HG02981 (cell line): Measurements from ENCODE around the gene ARFRP1.
"Not testable (repeated sequence)": the region's sequence is repeated elsewhere in the genome, so short reads cannot be mapped to it uniquely, and the experiment has no call there.

Experiments used
- ATAC-seq: cut with Tn5 transposase; IDR thresholded peaks from one replicate; pipeline ENCODE4 v1.9.1; 2021; ENCODE audit warnings: mild to moderate bottlenecking, moderate library complexity; ENCODE audit not compliant: unreplicated experiment

Gene ARFRP1

DNA sequence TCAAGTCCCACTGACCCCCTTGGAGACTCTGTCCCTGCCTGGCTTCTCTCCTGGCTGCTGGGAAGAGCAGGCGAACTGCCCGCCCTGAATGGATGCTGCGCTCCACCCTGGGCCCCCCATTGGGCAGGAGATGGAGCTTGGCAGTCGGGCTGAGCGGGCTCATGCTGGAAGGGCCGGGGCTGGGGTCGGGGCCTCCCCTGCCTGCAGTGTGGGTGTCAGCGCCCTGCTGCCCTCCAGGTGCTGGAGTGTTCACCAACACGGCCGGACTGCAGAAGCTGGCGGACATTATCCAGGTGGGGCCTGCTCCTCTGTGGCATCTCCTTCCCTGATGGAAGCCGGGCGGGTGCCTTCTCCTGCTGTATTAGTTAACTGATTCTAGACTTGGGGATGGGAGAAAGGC, 27.3 kb downstream of the ARFRP1 start:
- no peak for ATAC-seq

DNA sequence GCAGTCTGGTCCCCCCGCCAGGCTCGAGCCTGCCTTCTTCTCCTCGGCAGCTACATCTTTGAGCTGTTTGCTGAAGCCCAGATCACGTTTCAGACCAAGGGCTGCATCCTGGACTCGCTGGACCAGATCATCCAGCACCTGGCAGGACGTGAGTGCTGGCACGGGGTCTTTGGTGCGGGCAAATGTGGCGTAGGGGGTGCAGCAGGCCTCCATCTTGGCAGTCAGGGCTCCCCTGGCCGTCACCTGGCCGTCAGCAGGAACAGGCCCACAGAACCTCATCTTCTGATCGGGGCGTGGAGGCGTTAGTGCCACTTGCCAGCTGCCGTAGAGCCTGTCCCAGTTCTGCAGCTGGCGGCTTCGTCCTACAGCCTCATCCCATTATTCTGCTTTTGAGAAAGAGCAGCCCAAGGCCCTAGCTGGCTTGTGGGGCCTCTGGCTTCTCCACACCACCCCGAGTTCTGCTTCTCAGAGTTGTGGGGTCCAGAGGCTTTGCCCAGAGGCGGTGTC, 27.9 kb downstream of the ARFRP1 start:
- ATAC-seq, result no peak

DNA sequence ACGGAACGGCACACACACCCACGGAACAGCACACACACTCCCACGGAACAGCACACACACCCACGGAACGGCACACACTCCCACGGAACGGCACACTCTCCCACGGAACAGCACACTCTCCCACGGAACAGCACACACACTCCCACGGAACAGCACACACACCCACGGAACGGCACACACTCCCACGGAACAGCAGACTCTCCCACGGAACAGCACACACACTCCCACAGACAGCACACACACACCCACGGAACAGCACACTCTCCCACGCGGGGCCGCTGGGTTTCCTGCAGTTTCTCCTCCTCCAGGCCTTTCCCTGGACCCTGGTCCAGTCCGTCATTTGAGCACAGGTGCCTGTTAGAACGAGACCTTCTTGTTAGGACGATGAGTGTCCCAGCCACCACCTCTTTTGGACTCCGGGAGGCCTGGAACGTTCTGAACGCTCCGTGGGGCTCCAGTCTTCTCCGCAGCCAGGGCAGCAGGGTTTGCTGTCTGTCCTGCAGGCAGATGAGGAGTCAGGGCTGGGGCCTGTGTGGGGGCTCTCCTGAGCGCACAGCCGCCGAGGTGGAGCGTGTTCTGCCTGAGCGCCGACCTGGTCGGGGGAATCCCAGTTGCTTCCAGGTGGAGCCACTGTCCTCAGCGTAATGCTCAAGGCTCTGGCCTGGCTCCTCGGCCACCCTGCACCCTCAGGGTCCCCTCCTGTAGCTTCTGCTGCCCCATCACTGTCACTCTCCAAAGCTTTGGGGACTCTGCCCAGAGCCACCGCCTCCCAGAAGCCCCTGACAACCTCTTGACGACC, 28.9 kb downstream of the ARFRP1 start:
- ATAC-seq, result no peak

DNA sequence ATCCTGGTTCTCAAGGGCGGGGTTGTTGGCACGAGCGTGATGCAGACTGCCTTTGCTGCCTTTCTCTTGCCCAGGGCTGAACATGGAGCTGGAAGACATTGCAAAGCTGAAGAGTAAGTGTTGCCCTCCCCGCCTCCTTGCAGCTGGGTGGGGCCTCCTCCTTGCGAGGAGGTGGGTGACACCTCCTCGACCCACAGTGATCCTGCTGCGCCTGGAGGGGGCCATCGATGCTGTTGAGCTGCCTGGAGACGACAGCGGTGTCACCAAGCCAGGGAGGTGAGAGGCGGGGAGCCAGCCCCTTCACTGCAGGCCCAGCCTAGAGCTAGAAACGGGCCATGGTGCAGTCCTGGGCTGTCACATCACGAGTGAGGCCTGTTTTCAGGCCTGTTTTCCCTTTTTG, 29.7 kb downstream of the ARFRP1 start:
- ATAC-seq, result no peak

DNA sequence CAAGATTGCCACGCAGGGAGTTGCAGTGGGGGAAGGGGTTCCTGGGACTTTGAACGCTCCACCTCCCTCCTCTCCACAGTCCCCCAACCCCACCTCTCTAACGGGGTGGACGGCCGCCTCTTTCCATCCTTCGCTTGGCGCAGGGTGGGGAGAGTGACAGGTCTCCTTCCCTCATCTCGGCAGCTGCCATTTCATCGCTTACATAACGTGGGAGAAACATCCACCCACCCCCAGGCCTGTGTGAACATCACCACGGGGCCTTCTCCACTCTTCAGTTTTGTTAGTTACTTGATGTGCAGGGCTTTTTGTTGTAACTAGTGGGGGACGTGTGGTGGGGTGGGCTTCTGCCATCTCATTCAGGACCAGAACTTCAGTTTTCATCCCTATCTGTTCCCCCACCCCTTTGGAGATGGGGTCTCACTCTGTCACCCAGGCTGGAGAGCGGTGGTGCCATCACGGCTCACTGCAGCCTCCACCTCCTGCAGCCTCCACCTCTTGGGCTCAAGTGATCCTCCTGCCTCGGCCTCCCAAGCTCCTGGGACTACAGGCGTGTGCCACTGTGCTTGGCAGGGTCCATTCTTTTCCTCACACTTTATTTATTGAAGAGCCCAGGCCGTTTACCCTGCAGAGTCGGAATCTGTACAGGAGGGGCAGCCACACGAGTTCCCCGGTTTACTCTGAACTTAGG, 32.0 kb downstream of the ARFRP1 start:
- no peak for ATAC-seq

DNA sequence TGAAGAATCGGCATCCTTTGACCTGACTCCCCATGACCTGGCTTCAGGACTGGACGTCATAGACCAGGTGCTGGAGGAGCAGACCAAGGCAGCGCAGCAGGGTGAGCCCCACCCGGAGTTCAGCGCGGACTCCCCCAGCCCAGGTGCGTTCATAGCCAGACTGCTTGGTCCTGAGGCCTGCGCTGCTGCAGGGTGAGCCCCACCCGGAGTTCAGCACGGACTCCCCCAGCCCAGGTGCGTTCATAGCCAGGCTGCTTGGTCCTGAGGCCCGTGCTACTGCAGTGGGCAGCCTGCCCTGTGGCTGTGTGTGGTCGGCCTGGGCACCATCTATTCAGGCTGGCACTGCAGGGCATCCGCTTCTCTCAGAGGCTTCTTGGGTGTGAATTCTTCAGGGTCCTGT, 33.8 kb downstream of the ARFRP1 start:
- ATAC-seq, result no peak

DNA sequence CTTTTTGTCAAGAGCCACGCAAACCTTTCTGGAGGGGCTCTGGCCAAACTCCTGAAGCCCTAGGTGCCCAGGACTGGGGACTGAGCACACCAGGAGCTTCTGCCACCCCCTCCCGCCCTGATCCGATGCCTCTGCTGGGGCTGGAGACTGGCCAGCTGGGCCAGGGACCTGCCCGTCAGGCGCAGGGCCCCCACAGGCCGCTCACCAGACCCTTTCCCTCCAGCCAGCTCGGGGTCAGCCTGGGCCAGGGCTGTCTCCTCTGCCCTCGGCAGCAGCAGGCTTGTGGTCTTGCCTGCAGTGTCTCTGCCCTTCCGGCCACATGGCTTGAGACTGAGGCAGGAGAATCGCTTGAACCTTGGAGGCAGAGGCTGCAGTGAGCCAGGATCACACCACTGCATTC, 35.1 kb downstream of the ARFRP1 start:
- no peak for ATAC-seq

DNA sequence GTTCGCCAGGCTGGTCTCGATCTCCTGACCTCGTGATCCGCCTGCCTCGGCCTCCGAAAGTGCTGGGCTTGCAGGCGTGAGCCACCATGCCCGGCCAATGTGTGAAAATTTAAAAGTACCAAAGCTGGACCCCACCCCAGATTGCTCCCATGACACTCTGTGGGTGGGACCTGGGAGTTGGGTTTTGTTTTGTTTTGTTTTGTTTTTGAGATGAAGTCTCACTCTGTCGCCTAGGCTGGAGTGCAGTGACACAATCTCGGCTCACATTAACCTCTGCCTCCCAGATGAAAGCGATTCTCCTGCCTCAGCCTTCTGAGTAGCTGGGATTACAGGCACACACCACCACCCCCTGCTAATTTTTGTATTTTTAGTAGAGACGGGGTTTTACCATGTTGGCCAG, 36.1 kb downstream of the ARFRP1 start:
- not testable (repeated sequence) for ATAC-seq

DNA sequence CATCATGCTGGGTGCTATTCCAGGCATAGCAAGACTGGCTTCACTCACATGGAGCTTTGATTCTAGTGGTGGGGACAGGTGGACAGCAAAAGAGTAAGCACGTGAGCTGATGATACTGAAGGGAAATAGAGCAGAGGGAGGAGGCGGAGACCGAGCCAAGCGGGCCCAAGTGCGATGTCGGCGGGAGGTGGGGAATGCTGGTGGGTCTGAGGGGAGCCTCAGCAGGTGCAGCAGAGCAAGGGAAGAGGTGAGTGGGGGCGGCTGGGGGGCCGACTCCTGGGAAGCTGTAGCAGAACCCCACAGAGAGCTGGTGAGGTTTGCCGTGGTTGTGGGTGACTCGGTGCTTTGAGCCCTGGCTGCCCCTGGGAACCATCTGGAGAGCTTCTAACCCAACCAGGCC, 39.4 kb downstream of the ARFRP1 start:
- ATAC-seq, result no peak

DNA sequence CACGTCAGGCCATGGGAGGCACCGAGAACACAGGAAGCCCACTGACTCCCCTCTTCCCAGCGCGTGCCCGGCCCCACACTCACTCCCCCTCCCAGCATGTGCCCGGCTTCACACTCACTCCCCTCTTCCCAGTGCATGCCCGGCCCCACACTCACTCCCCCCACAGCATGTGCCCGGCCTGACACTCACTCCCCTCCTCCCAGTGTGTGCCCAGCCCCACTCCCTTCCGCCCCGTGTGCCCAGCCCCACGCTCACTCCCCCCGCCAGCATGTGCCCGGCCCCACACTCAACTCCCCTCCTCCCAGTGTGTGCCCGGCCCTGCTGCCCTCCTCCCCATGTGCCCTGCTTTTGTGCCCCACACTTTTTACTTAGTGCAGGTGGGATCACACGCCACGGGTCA, 39.9 kb downstream of the ARFRP1 start:
- ATAC-seq, result no peak

DNA sequence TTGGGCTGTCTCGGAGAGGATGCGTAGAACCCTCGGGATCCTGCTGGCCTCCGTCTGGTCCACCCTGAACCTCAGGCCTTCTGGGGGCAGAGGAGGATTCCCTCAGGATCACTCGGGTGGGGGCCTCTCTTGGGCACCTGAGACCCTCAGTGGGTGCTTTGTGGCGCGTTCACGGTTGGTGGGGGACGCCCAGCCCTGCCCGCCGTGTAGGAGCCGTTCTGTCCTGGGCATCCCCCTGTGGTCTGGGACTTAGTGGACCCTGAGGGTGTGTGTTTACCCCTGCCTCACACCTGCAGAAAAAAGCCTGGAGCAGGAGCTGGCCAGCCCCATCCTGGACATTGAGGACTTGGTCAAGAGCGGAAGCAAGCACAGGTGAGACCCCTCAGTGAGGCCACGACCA, 42.1 kb downstream of the ARFRP1 start:
- no peak for ATAC-seq

DNA sequence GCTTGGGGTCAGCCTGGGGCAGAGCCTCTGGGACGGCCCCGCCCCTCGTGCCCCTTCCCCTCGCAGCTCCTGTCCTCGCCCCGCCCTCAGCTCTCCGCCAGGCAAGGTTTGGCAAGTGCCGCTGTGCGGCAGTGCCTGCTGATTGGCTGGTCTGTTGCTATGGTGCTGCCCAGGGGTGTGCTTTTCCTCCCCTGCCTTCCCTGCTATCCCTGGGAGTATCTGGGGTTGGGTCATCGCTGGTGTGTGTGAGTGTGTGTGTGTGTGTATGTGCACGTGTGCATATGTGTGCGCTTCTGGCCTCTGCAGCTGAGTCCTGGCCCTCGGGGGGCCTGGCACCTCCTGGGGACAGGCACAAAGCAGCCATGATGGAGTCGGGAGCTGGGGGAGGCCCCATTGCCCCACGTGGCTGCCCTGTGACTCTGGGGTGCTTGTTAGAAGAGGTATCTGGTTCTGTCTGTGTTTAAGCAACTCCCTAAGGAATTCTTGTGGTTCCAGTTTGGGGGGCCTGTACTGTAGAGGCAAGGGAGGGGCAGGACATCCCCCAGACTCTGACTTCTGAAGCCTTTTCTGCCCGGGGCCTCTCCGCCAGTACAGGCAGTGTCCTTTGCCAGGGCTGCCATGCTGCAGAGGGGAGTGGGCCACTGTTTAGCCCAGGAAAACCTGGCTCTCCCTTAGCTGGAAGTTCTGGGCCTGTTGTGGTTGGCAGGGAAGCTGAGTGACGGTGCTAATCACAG, 42.7 kb downstream of the ARFRP1 start:
- no peak for ATAC-seq

DNA sequence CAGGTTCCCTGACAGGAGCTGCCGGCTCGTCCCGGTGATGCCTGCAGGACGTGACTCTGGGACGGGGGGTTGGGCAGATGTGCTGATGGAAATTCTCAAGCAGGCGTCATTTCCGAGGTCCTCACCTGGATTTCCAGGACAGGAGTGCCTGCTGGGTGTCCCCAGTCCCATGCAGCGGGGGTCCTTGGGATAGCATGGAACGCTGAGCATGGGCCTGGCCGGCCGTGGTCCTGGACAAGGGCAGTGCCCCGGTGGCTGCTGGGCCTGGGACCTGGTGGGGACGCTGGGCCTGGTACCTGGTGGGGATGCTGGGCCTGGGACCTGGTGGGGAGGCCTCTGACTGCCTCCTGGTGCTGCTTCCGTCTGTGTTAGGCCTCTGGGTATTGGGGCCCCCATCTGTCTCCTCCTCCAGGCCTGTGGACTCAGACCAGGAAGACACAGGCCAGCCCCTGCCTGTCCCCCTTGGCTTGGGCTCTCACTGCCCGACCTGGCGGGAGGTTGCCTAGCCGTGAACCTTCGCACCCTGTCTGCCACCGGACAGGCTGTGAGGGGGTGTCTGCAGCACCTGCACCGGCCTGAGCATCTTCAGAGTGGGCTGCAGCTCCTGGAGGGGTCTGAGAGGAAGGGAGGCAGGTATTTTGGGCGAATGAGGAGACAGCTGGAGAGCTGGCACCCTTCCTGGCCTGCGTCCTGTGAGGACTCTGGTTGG, 43.5 kb downstream of the ARFRP1 start:
- no peak for ATAC-seq

DNA sequence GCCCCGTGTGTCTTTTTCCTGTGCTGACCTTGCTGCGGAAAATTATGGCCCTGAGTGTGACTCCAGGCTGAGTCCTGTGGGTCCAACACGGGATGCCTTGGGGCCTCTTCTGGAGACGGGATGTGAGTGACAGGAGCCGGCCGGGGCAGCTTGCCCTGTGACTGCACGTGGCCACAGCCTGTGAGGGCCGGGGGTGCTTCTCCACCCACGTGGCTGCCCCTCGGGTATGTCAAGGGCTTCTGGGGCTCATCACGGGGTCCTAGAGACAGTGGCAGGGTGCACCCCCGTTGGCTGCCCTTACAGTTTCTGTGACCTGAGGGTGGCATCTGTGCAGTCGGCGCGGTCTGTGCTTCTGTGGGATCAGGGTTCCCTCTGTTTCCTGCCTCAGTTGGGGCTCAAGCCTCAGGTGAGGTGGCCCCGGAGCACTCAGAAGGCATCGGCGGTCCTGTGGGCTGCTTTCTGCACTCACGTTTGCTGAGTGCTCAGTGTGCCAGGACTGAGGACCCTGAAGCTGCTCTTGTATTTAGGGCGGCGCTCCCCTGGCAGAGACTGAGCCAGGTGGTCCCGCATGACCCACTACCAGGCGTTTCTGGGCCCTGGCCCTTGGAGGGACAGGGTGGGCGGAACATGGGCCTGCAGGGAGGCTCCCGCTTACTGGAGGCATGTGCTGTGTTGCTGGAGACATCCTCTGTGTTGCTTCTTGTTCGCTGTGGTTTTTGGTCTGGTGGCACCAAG, 44.3 kb downstream of the ARFRP1 start:
- ATAC-seq, result no peak

DNA sequence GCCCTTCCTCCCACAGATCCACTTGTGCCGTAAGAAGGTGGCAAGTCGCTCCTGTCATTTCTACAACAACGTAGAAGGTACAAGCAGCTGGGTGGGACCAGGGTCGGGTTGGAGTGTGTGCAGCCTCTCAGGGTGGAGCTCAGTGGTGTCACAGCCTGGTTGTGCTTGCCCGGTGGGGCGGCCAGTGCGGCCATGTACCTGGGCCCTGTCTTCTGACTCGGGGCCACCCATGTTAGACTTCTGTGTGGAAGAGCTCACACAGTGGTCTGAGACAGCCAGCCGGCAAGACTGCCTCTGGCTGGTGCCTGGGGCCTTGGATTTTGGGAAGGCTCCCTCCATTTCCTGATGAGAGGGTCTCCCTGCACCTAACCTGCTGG, 45.0 kb downstream of the ARFRP1 start:
- no peak for ATAC-seq

DNA sequence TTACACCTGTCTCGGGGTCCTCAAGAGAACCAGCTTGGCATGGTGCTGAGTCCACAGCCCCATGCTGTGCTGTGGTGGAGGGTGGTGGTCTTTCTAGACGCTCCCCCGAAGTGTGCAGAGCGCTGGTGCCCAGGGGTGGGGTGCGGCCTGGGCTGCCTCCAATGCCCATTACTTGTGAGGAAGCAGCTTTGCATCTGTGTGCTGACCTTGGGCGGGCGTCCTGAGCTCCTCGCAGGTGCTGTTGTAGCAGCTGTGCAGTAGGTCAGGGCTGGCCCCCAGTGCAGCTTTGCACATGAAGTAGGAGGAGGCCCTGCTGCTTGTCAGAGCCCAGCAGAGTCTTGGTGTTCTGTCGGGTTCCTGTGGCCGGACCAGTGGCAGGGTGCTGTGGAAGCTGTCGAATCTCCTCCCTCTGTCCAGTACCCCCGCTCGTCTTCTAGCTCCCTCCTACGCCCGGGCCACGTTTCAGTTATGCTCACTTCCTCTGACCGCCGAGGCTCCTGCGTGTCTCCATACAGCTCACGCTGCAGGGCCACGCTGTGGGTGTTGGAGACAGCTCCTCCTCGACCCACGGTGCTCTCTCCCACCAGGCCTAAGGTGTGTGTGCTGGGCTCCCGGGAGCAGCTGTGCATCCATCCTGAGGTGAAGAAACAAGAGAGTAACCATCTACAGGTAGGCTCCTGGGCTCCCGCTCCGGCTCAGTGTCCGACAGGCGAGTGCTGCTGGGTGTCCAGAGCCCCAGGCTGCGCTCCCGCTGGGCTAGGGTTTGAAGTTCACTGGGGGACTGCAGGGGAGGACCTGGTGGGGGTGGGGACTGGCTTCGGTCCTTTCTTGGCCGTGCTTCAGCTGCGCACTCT, 45.6 kb downstream of the ARFRP1 start:
- ATAC-seq, result no peak

DNA sequence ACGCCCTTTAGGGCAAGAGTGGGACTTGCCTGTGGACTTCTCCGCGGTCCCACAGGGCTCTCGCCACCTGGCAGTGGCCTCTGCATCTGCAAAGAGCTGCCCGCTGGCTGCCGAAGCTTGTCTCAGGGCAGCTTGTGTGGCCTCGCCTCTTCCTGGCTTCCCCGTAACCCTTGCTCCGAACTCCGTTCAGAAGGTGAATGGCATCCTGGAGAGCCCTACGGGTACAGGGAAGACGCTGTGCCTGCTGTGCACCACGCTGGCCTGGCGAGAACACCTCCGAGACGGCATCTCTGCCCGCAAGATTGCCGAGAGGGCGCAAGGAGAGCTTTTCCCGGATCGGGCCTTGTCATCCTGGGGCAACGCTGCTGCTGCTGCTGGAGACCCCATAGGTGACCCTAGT, 46.7 kb downstream of the ARFRP1 start:
- ATAC-seq, result no peak

DNA sequence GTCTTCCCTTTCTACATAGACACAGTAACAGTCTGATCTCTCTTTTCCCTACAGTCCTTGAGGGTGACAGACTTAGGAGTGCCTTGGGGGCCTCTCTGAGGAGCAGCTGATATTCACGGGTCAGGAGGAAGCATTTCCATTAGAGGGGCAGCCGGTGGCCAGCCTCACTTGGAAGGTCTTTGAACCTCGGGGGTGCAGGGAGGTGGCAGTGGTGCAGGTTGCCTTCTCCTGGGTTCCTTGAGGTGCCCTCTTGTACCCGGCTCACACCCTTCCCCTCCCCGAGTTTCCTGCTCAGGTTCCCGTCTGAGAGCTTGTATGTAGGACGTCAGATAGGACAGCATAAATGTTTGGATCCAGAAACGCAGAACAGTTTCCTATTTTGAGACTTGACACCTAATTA, 47.2 kb downstream of the ARFRP1 start:
- ATAC-seq, result no peak

DNA sequence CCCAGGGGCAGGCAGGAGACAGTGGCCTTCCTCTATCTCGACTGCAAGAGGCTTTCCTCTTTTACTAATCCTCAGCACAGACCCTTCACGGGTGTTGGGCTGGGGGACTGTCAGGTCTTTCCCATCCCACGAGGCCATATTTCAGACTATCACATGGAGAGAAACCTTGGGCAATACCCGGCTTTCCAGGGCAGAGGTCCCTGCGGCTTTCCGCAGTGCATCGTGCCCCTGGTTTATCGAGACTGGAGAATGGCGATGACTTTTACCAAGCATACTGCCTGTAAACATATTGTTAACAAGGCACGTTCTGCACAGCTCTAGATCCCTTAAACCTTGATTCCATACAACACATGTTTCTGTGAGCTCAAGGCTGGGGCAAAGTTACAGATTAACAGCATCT, 47.6 kb downstream of the ARFRP1 start:
- not testable (repeated sequence) for ATAC-seq

DNA sequence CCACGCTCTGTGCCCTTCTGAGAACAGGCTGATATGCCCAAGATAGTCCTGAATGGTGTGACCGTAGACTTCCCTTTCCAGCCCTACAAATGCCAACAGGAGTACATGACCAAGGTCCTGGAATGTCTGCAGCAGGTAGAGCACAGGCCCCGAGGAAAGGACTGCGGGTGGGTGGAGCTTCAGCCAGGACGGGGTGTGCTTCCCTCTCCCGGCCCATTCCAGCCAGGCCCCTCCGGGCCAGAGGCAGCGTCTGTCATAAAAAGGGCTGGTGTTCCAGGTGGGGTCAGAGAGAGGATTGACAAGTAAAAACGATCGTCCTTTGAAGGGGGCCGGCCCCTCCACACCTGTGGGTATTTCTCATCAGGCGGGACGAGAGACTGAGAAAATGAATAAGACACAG, 48.4 kb downstream of the ARFRP1 start:
- no peak for ATAC-seq
